Measurements from ENCODE around the gene ZNF14.

GRCh38 chr19:19674315-19674714, 58.6 kb downstream of the ZNF14 start:
- TF ChIP-seq CTCF (IDR thresholded peaks at IDR 0.05) (no peak), POLR2AphosphoS5 (IDR thresholded peaks at IDR 0.05) (no peak), POLR2A (IDR thresholded peaks at IDR 0.05) (no peak)

Measured in breast epithelium (tissue), 3 donors.